BJ (cell line): ENCODE measurements around the gene ANO9. TPM values are rescaled to one million over a fixed set of nuclear protein-coding genes. Genes with fewer than 3 reads are reported as not detected.

ENCODE experiments used
- CTCF ChIA-PET: fragments of 350-600 bp; formaldehyde crosslinking; extraction: SDS; loops from one replicate; lab custom pipeline; 2021; ENCODE audit warnings: antibody characterized with exemption, inconsistent platforms; lab: Yijun Ruan, JAX
- POLR2A ChIA-PET: fragments of 300-600 bp; sonication (Branson Sonifier 250); formaldehyde crosslinking; extraction: SDS; loops from one replicate; lab custom pipeline; 2021; ENCODE audit warnings: antibody characterized with exemption; lab: Charles Lee
- DNase-seq: peaks from one replicate; pipeline ENCODE4 v3.0.0-alpha.2; 2011; ENCODE audit warnings: low read depth
- H3K27me3 ChIP-seq: 2 replicates; pipeline ENCODE4 v1.6.0; 2011; ENCODE audit warnings: low read length; ENCODE audit not compliant: control insufficient read depth, insufficient read depth
- H3K36me3 ChIP-seq: 2 replicates; pipeline ENCODE4 v1.5.1; 2011; ENCODE audit warnings: low read length; ENCODE audit not compliant: control insufficient read depth, insufficient read depth
- H3K4me3 ChIP-seq: 2 replicates; pipeline ENCODE4 v1.5.1; 2011; ENCODE audit warnings: low read depth, mild to moderate bottlenecking, control low read depth, low read length
- CTCF ChIP-seq: IDR thresholded peaks from 2 replicates; pipeline ENCODE4 v1.5.1; 2011; ENCODE audit warnings: low read depth, mild to moderate bottlenecking, control low read depth, inconsistent platforms, low read length, moderate library complexity; ENCODE audit not compliant: insufficient read depth
- polyA plus RNA-seq: library from polyadenylated mRNA; depleted of rRNA; stranded (reverse); fragments of >200 nt; gene quantifications from 2 replicates; pipeline ENCODE4 v1.2.3, GENCODE V29; 2011

The ANO9 gene
- polyA plus RNA-seq, 1 experiment, result not detected

- DNase-seq, result no peak
- ChIA-PET CTCF (interaction anchor here (1.2 kb wide), 1 partner anchor 73 kb away, joined by 3 read pairs; the partner anchor contains the start of gene IFITM5), POLR2A (no interaction called here)
- no peak for TF ChIP-seq CTCF
- Histone ChIP-seq H3K27me3 (peaks cover 18% of the 10 kb centered on the region), H3K4me3 (no peak overlapping the region), H3K36me3 (0 out of 2 replicates have a peak, but pooled peaks cover 2% of the 10 kb centered on the region)
Observed at GRCh38 chr11:371716-372590, 69.9 kb downstream of the ANO9 start.

GRCh38 chr11:371051-371450, 70.8 kb downstream of the ANO9 start:
- Histone ChIP-seq H3K27me3 (peaks cover 21% of the 10 kb centered on the region), H3K36me3 (0 out of 2 replicates have a peak, but pooled peaks cover 2% of the 10 kb centered on the region), H3K4me3 (no peak overlapping the region)
- POLR2A ChIA-PET, result no interaction called here
- DNase-seq, result no peak
- CTCF ChIA-PET, result interaction anchor here (0.9 to 1.2 kb wide), 3 partner anchors 72 to 169 kb away, joined by 3 to 4 read pairs (median 3); partner anchors contain the start of gene IFITM5
- TF ChIP-seq CTCF, result no peak

GRCh38 chr11:370070-370941, 71.5 kb downstream of the ANO9 start:
- DNase-seq, result no peak
- H3K27me3 ChIP-seq, result peaks cover 24% of the 10 kb centered on the region

GRCh38 chr11:369336-370018, 72.3 kb downstream of the ANO9 start, which contains the start of gene B4GALNT4:
B4GALNT4 (plus strand) TSS chr11:369499; CDS start chr11:369804, 305 bp downstream.
- 0 out of 2 replicates have a peak, but pooled peaks cover 2% of the 10 kb centered on the region for H3K36me3 ChIP-seq
- POLR2A ChIA-PET, result interaction anchor here (0.9 kb wide), 1 partner anchor 61 kb away, joined by 3 read pairs; no protein-coding TSS in a partner anchor
- peaks cover 26% of the 10 kb centered on the region for H3K27me3 ChIP-seq
- no peak for TF ChIP-seq CTCF
- CTCF ChIA-PET, result interaction anchor here (1.5 to 3.3 kb wide), 4 partner anchors 18 to 119 kb away, joined by 3 to 10 read pairs (median 8); no protein-coding TSS in a partner anchor
- DNase-seq, result no peak
- peak within 1 kb of the TSS; percentile 39 for H3K4me3 ChIP-seq

More at GRCh38 chr11:370070-370941, 71.5 kb downstream of the ANO9 start:
- TF ChIP-seq CTCF, result no peak
- ChIA-PET CTCF (interaction anchor here (0.9 to 3.3 kb wide), 3 partner anchors 26 to 168 kb away, joined by 3 to 10 read pairs (median 4); no protein-coding TSS in a partner anchor), POLR2A (no interaction called here)
- Histone ChIP-seq H3K4me3 (peak overlapping the region; percentile 39), H3K36me3 (0 out of 2 replicates have a peak, but pooled peaks cover 2% of the 10 kb centered on the region)
